Vagina (tissue), 2 donors: ENCODE measurements around the gene SUPT3H. TPM values are rescaled to one million over a fixed set of nuclear protein-coding genes. Genes with fewer than 3 reads are reported as not detected.

Experiments used
- DNase-seq, 2 donors: peaks; one replicate each; pipeline ENCODE4 v3.0.0-alpha.2; 2017; ENCODE audit errors: extremely low spot score in 2 of 2
- H3K27ac ChIP-seq: fragments of 200-600 bp; sonication (generic); one replicate; pipeline ENCODE4 v1.5.1; 2019
- H3K27me3 ChIP-seq: fragments of 200-600 bp; sonication (generic); one replicate; pipeline ENCODE4 v1.5.1; 2019
- H3K36me3 ChIP-seq, 2 donors: fragments of 200-600 bp; sonication (generic); one replicate each; pipeline ENCODE4 v1.5.1; 2017 to 2019
- H3K4me1 ChIP-seq: fragments of 200-600 bp; sonication (generic); one replicate; pipeline ENCODE4 v1.5.1; 2019
- H3K4me3 ChIP-seq, 2 donors: fragments of 200-600 bp; sonication (generic); 1 replicate in 1 of 2; 2 replicates in 1 of 2; pipeline ENCODE4 v1.5.1; 2016 to 2019
- H3K9me3 ChIP-seq: fragments of 200-600 bp; sonication (generic); one replicate; pipeline ENCODE4 v1.5.1; 2019
- CTCF ChIP-seq, 3 experiments: fragments of 450-650 bp in 2 of 3; fragments of 200-600 bp in 1 of 3; sonication (generic) in 1 of 3; IDR thresholded peaks; one replicate each; pipeline ENCODE4 v1.5.1; 2017 to 2019; ENCODE audit warnings: antibody characterized with exemption in 3 of 3, mild to moderate bottlenecking in 2 of 3, moderate library complexity in 2 of 3
- POLR2A ChIP-seq, 2 donors: fragments of 450-650 bp; IDR thresholded peaks; one replicate each; pipeline ENCODE4 v1.6.1; 2017; ENCODE audit warnings: antibody characterized with exemption in 2 of 2, mild to moderate bottlenecking in 2 of 2, moderate library complexity in 2 of 2
- POLR2AphosphoS5 ChIP-seq, 2 donors: sonication (generic); formaldehyde crosslinking; IDR thresholded peaks; one replicate each; pipeline ENCODE4 v1.9.0; 2017; ENCODE audit warnings: antibody characterized with exemption in 2 of 2, mild to moderate bottlenecking in 2 of 2, low read depth in 1 of 2; ENCODE audit not compliant: insufficient read depth in 1 of 2
- intact Hi-C: fragments of 100-400 bp; cut with DNase I; formaldehyde crosslinking; loops from one replicate; pipeline ENCODE4 v1.15.1; 2023
- total RNA-seq: library from RNA; depleted of rRNA; stranded (reverse); fragments of >200 nt; gene quantifications from one replicate; pipeline ENCODE4 v1.2.3, GENCODE V29; 2016

Gene SUPT3H
- total RNA-seq, 1 donor from 2014 or later: 4.2 TPM

GRCh38 chr6:45123023-45123422, 254.7 kb downstream of the SUPT3H start:
- Histone ChIP-seq H3K27ac (no peak overlapping the region), H3K9me3 (no peaks in the 10 kb centered on the region), H3K27me3 (no peaks in the 10 kb centered on the region), H3K36me3 (no peaks in the 10 kb centered on the region), H3K4me3 (no peak overlapping the region), H3K4me1 (no peaks in the 10 kb centered on the region)
- intact Hi-C loops: no loop called here
- DNase-seq: no peak
- TF ChIP-seq CTCF (IDR thresholded peaks at IDR 0.05): no peak
- no peak for TF ChIP-seq POLR2AphosphoS5 (IDR thresholded peaks at IDR 0.05; ENCODE audit: insufficient read depth in 1 of 2, low read depth in 1 of 2)
- TF ChIP-seq POLR2A (IDR thresholded peaks at IDR 0.05): no peak

- no peak overlapping the region for H3K4me3 ChIP-seq
- TF ChIP-seq CTCF (IDR thresholded peaks at IDR 0.05) (no peak), POLR2AphosphoS5 (IDR thresholded peaks at IDR 0.05; ENCODE audit: insufficient read depth in 1 of 2, low read depth in 1 of 2) (no peak), POLR2A (IDR thresholded peaks at IDR 0.05) (no peak)
Observed at GRCh38 chr6:45118754-45119153, 259.0 kb downstream of the SUPT3H start.

GRCh38 chr6:45116714-45117410, 260.9 kb downstream of the SUPT3H start:
- intact Hi-C loops: no loop called here

More at GRCh38 chr6:45118754-45119153, 259.0 kb downstream of the SUPT3H start:
- H3K9me3 ChIP-seq: no peaks in the 10 kb centered on the region
- H3K4me1 ChIP-seq: peaks cover 6% of the 10 kb centered on the region
- no peak for DNase-seq
- H3K27me3 ChIP-seq: no peaks in the 10 kb centered on the region
- intact Hi-C loops: no loop called here
- H3K27ac ChIP-seq: no peak overlapping the region
- no peaks in the 10 kb centered on the region for H3K36me3 ChIP-seq

DNA sequence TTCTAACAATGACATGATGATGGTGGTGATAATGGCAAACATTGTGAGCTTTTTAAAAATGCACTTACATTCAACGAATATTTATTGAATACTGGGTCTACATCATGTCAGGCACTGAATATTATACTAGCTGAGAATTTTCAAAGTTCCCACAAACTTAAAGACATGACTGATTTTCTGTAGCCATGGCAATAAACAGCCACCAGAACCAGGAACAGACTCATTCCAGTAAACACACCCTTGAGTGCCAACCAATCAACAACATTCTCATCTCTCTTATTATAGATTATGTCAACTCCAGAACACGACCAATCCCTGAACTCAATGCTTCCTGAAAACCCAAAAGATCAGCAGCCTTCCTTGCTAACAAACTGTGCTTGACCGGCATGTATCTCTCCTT, 262.0 kb downstream of the SUPT3H start:
- no peak for TF ChIP-seq POLR2AphosphoS5 (IDR thresholded peaks at IDR 0.05; ENCODE audit: insufficient read depth in 1 of 2, low read depth in 1 of 2)
- TF ChIP-seq CTCF (IDR thresholded peaks at IDR 0.05): no peak
- no peak for TF ChIP-seq POLR2A (IDR thresholded peaks at IDR 0.05)
- H3K27me3 ChIP-seq: no peaks in the 10 kb centered on the region
- DNase-seq: no peak

More at GRCh38 chr6:45116714-45117410, 260.9 kb downstream of the SUPT3H start:
- Histone ChIP-seq H3K4me3 (no peak overlapping the region), H3K27me3 (no peaks in the 10 kb centered on the region), H3K4me1 (peaks cover 6% of the 10 kb centered on the region), H3K27ac (no peak overlapping the region), H3K36me3 (no peaks in the 10 kb centered on the region), H3K9me3 (no peaks in the 10 kb centered on the region)
- DNase-seq: no peak
- TF ChIP-seq CTCF (IDR thresholded peaks at IDR 0.05) (no peak), POLR2AphosphoS5 (IDR thresholded peaks at IDR 0.05; ENCODE audit: insufficient read depth in 1 of 2, low read depth in 1 of 2) (no peak), POLR2A (IDR thresholded peaks at IDR 0.05) (no peak)

DNA sequence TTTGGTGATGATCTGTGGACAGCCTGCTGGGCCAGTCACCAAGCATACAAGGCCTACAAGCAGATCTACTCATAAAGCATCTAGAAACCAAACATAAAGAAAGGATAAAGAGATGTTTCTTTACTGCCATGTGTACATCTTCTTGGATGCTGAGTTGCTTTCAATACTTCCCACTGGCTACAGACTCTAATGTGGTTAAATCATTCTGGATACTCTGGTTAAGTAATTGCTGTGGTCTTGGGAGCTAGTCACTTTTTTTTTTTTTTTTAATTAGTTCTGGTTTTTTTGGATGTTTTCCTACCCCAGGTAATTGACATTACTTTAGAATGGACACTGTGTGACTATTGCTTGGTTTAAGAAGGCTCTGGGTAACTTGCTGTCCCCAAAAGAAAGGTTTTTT, 265.0 kb downstream of the SUPT3H start:
- no peaks in the 10 kb centered on the region for H3K9me3 ChIP-seq
- intact Hi-C loops: no loop called here
- H3K36me3 ChIP-seq: no peaks in the 10 kb centered on the region
- no peak overlapping the region for H3K27ac ChIP-seq
- H3K27me3 ChIP-seq: no peaks in the 10 kb centered on the region
- TF ChIP-seq CTCF (IDR thresholded peaks at IDR 0.05) (no peak), POLR2AphosphoS5 (IDR thresholded peaks at IDR 0.05; ENCODE audit: insufficient read depth in 1 of 2, low read depth in 1 of 2) (no peak), POLR2A (IDR thresholded peaks at IDR 0.05) (no peak)
- H3K4me1 ChIP-seq: peaks cover 6% of the 10 kb centered on the region
- no peak for DNase-seq
- H3K4me3 ChIP-seq: no peak overlapping the region

More for the DNA sequence above, 262.0 kb downstream of the SUPT3H start:
- H3K9me3 ChIP-seq: no peaks in the 10 kb centered on the region
- no peak overlapping the region for H3K27ac ChIP-seq
- no peak overlapping the region for H3K4me3 ChIP-seq
- H3K4me1 ChIP-seq: peaks cover 6% of the 10 kb centered on the region
- intact Hi-C loops: no loop called here
- no peaks in the 10 kb centered on the region for H3K36me3 ChIP-seq
